ENCODE measurements around the gene DYRK1A.

- no peak for TF ChIP-seq CTCF (conservative IDR thresholded peaks at IDR 0.05; ENCODE audit: low read depth, low read length)
- no peak for TF ChIP-seq EZH2 (IDR thresholded peaks at IDR 0.05; ENCODE audit: low read length, unreplicated experiment)
Measured at GRCh38 chr21:37386151-37386550, 19.6 kb downstream of the DYRK1A start.
